BE2C (cell line): ENCODE data around the gene BST2. TPM values are rescaled to one million over a fixed set of nuclear protein-coding genes. Genes with fewer than 3 reads are reported as not detected.

ENCODE experiments used
- DNase-seq: peaks from one replicate; pipeline ENCODE4 v3.0.0-alpha.2; 2020
- H3K27me3 ChIP-seq: fragments of 250-450 bp; sonication (Bioruptor Pico); 2 replicates; pipeline ENCODE4 v1.5.1; 2020; ENCODE audit warnings: mild to moderate bottlenecking
- H3K36me3 ChIP-seq: fragments of 250-450 bp; sonication (Bioruptor Pico); 2 replicates; pipeline ENCODE4 v1.5.1; 2020; ENCODE audit warnings: mild to moderate bottlenecking
- H3K4me1 ChIP-seq: fragments of 250-450 bp; sonication (Bioruptor Pico); 2 replicates; pipeline ENCODE4 v1.5.1; 2020
- H3K4me3 ChIP-seq: 2 replicates; pipeline ENCODE4 v1.5.1; 2011; ENCODE audit warnings: low read depth, low read length
- H3K9me3 ChIP-seq: fragments of 250-450 bp; sonication (Bioruptor Pico); 2 replicates; pipeline ENCODE4 v1.5.1; 2020
- CTCF ChIP-seq: IDR thresholded peaks from 2 replicates; pipeline ENCODE4 v1.5.1; 2012; ENCODE audit warnings: mild to moderate bottlenecking, low read depth, low read length
- polyA plus RNA-seq: library from polyadenylated mRNA; unstranded; fragments of >200 nt; gene quantifications from one replicate; pipeline ENCODE4 v1.2.1, GENCODE V29; 2012; ENCODE audit warnings: low read depth, missing spikeins; ENCODE audit not compliant: insufficient read length, insufficient read depth

BST2 gene, protein sequence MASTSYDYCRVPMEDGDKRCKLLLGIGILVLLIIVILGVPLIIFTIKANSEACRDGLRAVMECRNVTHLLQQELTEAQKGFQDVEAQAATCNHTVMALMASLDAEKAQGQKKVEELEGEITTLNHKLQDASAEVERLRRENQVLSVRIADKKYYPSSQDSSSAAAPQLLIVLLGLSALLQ
- polyA plus RNA-seq = 5.5 TPM

DNA sequence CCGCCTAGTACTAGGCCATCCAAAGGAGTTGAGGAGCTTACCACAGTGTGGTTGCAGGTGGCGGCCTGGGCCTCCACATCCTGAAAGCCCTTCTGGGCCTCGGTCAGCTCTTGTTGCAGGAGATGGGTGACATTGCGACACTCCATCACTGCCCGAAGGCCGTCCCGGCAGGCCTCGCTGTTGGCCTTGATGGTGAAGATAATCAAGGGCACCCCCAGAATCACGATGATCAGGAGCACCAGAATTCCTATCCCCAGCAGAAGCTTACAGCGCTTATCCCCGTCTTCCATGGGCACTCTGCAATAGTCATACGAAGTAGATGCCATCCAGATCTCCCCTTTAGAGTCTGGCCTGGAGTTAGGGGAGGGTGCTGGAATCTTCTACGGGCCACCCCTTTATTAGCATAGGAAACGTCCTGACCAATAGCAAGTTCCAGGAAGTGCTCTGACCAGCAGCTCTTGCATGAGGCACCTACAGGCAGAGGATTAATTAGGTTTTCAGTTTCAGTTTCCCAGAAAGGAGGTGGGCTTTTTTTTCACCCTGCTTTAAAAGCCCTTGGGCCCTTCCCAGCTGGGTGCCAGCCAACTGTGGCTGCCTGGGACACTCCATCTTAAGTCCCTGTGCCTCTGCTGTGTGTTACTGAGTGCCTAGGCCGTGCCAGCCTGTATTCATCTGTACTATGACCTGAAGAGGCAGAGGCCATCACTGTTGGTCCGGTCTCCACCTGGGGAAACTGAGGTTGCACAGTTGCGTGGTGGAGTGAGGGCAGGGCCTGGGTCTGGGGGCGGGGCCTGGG lies at the start of gene BST2:
Gene BST2 (minus strand): TSS at position 381 of the 796 bp plus-strand sequence. CDS start 55 bp downstream, at position 326.
- H3K9me3 ChIP-seq = no peaks in the 10 kb centered on the region
- H3K4me3 ChIP-seq = no peak within 1 kb of the TSS
- no peaks in the 10 kb centered on the region for H3K36me3 ChIP-seq
- TF ChIP-seq CTCF = no peak
- H3K4me1 ChIP-seq = peaks cover 22% of the 10 kb centered on the region
- DNase-seq = peak; percentile 24
- no peaks in the 10 kb centered on the region for H3K27me3 ChIP-seq

- peaks cover 44% of the 10 kb centered on the region for H3K27me3 ChIP-seq
- TF ChIP-seq CTCF = no peak
- DNase-seq = no peak
Observed at GRCh38 chr19:17454576-17455071, 49.2 kb upstream of the BST2 start.

GRCh38 chr19:17451820-17452219 lies 46.4 kb upstream of the BST2 start:
- peaks cover 41% of the 10 kb centered on the region for H3K27me3 ChIP-seq

More at GRCh38 chr19:17454576-17455071, 49.2 kb upstream of the BST2 start:
- H3K9me3 ChIP-seq = no peaks in the 10 kb centered on the region; the same call in 1 of the 2 replicates
- no peaks in the 10 kb centered on the region for H3K36me3 ChIP-seq
- H3K4me3 ChIP-seq = no peak overlapping the region
- no peaks in the 10 kb centered on the region for H3K4me1 ChIP-seq

DNA sequence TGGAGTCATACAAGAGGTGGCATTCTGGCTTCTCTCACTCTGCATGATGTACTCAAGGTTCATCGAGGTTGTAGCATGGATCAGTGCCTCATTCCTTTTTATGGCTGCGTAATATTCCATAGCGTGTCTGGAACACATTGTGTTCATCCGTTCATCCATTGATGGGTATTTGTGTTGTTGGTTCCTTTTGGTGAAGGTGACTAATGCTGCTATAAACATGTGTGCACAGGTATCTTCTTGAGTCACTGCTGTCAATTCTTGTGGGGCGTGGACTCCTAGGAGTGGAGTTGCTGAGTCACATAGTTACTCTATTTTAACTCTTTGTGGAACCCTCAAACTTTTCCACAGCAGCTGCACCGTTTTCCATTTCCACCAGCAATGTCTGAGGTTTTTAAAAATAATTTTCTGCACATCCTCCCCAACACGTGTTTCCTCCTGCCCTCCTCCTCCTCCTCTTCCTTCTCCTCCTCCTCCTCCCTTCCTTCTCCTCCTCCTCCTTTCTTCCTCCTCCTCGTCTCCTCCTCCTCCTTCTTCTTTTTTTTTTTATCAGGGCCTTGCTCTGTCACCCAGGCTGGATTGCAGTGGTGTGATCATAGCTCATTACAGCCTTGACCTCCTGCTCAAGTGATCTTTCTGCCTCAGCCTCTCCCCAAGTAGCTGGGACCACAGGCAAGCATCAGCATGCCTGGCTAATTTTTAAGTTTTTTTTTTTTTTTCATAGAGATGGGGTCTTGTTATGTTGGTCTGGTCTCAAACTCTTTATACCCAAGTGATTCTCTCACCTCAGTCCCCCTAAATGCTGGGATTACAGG lies 45.0 kb upstream of the BST2 start:
- TF ChIP-seq CTCF = no peak
- Histone ChIP-seq H3K36me3 (no peaks in the 10 kb centered on the region), H3K4me1 (no peaks in the 10 kb centered on the region), H3K27me3 (peaks cover 29% of the 10 kb centered on the region), H3K4me3 (no peak overlapping the region), H3K9me3 (no peaks in the 10 kb centered on the region; the same call in 1 of the 2 replicates)
- DNase-seq = no peak

More at GRCh38 chr19:17451820-17452219, 46.4 kb upstream of the BST2 start:
- no peaks in the 10 kb centered on the region for H3K36me3 ChIP-seq
- no peak for TF ChIP-seq CTCF
- DNase-seq = no peak
- H3K9me3 ChIP-seq = no peaks in the 10 kb centered on the region; the same call in 1 of the 2 replicates
- H3K4me1 ChIP-seq = no peaks in the 10 kb centered on the region
- H3K4me3 ChIP-seq = no peak overlapping the region

GRCh38 chr19:17448131-17448967 lies 42.9 kb upstream of the BST2 start, which contains the start of gene TMEM221:
TMEM221 (minus strand) TSS chr19:17448668; CDS start chr19:17448462, 206 bp downstream.
- no peaks in the 10 kb centered on the region for H3K36me3 ChIP-seq
- DNase-seq = peak; percentile 42
- H3K4me3 ChIP-seq = no peak within 1 kb of the TSS
- peak; percentile 37 for TF ChIP-seq CTCF
- peaks cover 14% of the 10 kb centered on the region for H3K27me3 ChIP-seq
- H3K4me1 ChIP-seq = no peaks in the 10 kb centered on the region
- no peaks in the 10 kb centered on the region; the same call in 1 of the 2 replicates for H3K9me3 ChIP-seq
